GM21576 (cell line): Measurements from ENCODE around the gene TMEM217.

Source experiments
- ATAC-seq: cut with Tn5 transposase; IDR thresholded peaks from one replicate; pipeline ENCODE4 v1.9.1; 2021; ENCODE audit warnings: mild to moderate bottlenecking, moderate library complexity; ENCODE audit not compliant: unreplicated experiment

TMEM217 gene

DNA sequence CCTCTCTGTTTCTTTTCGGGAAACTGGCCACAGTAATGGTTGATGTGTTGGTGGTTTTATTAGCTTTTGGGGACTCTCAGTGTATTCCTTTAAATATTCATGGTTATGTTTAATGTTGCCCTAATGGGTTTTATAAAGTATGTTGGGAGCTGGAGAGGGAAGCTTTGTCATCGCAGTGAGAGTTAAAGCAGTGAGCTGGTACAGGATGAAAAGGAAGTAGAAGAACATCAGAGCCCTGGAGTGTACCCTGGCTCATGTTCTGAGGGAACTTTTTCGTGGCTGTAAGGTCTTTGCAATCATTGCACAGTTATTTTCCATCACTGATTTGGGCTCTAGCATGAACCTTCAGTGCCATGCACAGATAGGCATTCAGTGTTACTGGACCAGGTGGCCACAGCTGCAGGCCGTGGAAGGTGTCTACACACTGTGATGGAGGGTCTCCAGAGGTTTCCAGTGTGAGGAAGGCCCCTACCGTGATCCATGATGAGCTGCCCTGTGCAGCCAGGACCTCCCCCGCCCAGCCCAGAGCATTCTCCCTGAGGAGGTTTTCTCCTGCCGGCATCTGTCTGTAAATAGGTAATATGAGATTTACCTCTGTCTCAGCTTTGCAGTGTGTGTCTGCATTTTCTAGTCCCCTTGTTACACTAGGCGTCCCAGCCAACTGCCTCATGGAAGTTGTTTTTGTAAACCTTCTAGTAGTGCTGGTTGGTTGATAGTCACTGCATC lies 22.4 kb upstream of the TMEM217 start:
- ATAC-seq, result no peak

DNA sequence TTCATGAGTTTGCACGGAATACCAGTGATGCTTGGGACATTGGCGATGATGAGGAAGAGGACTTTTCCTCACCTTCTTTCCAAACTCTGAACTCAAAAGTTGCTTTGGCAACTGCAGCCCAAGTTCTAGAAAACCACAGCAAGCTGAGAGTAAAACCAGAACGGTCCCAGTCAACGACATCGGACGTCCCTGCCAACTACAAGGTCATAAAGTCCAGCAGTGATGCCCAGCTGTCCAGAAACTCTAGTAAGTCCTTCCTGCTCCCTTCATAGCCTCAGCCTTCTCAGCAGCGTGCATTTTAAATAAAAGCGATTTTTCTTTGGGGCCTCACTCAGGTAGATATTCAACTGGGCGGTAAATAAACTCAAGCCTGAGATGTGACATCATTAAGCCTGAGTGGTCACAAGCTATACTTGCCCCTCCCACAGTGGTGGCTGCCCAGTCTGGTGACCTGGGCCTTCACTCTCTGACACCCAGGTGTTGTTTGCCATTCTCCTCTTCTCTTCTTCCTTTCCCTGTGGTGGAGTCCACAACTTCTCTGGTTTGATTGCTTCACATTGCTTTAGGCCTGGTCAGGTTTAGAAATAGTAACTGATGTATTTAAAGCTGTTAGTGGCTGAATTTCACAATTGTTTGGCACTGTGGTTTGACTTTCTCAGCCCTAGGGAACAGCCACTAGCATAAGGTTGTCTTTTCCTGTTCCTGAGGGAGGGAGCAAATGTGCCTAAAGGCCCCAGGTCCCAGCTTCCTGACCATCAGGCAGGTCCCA lies 21.6 kb upstream of the TMEM217 start:
- ATAC-seq, result no peak

DNA sequence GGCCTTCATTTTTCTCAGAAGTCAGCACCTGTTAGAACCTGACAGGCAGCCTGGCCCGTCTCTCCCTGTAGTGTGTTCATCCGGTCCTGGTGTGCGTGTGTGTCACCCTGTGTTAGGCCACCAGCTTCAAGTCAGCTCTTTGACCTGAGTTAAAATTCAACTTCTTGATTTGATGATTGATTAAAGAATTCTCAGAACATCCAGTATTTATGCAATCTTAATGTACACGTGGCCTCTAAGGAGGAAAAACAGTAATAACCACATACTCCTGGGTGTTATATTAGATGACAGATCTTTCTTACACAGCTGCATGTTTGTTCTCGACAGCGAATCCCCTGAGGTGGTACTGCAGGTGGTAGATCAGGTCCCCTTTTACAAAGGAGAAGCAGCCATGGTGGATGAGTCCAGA lies 19.1 kb upstream of the TMEM217 start:
- ATAC-seq, result no peak

GRCh38 chr6:37275350-37275749 lies 17.4 kb upstream of the TMEM217 start:
- ATAC-seq, result no peak

DNA sequence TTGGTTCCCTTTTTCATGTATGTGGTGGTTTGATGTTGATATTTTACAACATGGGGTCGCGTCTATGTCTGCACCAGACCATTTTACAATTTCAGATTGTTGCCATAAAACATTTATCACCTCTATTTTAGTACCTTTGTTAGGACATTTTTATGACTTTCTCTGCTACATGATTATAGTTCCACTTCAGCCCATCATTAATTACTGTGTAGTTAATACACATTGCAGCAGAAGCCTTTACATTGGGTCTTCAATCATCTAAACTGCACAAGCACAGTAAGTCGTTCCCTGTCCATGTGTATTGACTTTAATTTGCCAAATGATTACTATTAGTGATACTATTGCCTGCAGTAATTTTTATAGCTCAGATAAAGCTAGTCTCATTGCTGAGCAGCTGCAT lies 15.7 kb upstream of the TMEM217 start:
- ATAC-seq, result no peak

GRCh38 chr6:37272834-37273566 lies 15.1 kb upstream of the TMEM217 start:
- no peak for ATAC-seq

GRCh38 chr6:37269105-37269504 lies 11.2 kb upstream of the TMEM217 start:
- no peak for ATAC-seq

DNA sequence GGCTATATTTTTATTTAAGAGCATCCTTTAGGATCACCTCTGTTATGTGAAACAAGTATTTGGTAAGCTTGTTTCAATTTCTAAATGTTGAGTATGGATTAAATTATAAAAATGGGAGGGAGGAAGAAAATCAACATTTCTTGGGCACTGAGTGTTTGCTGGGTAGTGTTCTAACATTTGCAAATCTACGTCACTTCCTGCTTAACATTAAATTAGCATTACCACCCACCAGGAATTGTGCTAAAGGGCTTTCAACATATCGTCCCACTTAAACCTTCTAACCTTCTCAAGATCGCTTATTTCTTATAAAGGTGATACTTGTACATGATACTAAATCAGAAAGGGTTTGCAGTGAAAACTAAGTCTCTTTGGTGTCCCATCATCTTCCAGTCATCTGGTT lies 7.9 kb upstream of the TMEM217 start:
- no peak for ATAC-seq

GRCh38 chr6:37265001-37265400 lies 7.1 kb upstream of the TMEM217 start:
- no peak for ATAC-seq

GRCh38 chr6:37262446-37263026 lies 4.6 kb upstream of the TMEM217 start:
- ATAC-seq, result no peak

DNA sequence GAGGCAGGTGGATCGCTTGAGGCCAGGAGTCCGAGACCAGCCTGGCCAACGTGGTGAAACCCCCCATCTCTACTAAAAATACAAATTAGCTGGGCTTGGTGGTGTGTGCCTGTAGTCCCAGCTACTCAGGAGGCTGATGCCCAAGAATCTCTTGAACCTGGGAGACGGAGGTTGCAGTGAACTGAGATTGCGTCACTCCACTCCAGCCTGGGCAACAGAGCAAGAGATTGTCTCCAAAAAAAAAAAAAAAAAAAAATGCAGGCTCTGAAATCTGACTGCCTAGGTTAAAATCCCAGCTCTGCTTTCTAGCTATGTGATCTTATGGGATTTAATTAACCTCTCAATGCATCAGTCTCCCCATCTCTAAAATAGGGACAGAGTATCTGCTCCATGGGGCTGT lies 3.3 kb upstream of the TMEM217 start:
- ATAC-seq, result no peak

DNA sequence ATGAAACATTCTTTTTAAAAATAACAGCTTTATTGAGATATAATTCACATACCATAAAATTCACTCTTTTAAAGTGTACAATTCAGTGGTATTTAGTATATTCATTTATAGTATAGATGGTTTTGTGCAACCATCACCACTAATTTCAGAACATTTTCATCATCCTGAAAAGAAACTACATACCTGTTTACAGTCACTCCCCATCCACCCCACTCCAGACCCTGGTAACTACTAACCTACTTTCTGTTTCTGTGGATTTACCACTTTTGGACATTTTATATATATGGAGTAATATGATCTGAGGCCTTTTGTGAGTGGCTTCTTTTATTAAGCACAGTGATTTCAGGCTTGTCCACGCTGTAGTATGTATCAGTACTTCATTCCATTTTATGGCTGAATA lies 2.5 kb upstream of the TMEM217 start:
- no peak for ATAC-seq

DNA sequence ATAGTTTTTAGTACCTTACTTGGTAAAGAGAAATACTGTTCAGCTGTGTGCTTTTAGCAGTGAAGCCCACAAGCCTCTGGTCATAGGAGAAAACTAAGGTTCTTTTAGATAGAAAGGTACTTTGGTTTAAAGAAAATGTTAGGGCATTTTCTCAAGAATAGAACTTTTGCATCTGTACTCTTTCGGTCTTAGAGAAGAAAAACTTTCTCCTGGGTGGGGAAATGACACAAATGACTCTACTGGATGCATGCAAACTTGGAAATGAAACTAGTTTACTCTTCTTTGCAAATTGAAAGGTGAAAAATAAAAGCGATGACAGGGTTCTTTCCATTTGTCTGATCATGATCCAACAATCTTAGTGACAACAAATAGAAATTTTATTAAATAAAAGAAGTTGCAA lies 2.1 kb upstream of the TMEM217 start:
- ATAC-seq, result no peak

DNA sequence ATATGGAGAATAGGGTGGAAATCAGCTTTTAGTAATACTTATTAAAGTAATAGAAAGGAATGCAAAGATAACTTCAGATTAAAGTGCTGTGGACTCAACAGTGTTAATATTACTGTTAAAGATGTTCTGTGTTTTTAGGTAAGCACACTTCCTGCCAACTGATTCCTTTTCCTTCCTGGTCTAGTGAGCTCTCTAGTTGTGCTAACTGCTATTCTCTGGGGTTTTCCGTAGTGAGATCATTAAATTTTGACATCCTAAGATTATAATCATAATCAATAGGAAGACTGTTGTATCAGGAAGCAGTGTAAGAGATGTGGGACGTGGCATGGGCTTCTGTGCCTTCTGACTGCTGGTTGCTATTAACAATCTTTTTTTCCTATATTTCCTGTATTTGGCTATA lies 1.2 kb upstream of the TMEM217 start:
- ATAC-seq, result no peak

DNA sequence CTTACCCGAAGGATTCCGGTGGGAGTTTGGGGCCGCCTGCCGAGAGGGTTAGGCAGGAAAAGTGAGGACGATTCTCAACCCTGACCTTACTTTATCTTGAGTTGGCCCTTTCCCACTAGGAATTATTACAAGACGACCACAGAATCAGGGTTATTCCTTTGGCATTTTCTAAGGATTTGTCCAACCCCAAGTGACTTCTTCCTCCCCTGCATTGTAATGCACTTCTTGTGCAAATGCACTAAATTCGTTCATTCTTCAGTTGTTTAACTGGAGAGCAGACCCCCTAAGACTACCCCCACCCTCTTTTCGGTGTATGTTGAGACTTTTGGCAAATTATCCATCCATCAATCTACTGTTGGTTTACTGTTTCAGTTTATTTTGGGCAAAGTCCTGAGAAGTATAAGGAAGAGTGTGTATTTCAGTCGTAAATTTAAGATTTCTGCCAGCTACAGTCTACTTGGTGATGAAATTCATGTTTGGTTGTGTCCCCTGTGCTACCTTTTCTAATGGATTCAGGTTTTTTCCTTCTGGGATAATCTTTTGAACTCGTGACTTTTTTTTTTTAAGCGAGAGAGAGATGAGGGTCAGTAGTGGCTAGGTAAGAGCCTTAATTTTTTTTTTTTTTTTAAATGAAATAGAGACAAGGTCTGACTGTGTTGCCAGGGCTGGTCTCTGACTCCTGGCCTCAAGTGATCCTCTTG lies 611 bp upstream of the TMEM217 start:
- ATAC-seq, result no peak

- no peak for ATAC-seq
Observed at GRCh38 chr6:37257320-37257633, 667 bp downstream of the TMEM217 start.

GRCh38 chr6:37256692-37257319 lies 1.1 kb downstream of the TMEM217 start:
- no peak for ATAC-seq

- ATAC-seq, result no peak
Observed at GRCh38 chr6:37254881-37255280, 3.1 kb downstream of the TMEM217 start.

DNA sequence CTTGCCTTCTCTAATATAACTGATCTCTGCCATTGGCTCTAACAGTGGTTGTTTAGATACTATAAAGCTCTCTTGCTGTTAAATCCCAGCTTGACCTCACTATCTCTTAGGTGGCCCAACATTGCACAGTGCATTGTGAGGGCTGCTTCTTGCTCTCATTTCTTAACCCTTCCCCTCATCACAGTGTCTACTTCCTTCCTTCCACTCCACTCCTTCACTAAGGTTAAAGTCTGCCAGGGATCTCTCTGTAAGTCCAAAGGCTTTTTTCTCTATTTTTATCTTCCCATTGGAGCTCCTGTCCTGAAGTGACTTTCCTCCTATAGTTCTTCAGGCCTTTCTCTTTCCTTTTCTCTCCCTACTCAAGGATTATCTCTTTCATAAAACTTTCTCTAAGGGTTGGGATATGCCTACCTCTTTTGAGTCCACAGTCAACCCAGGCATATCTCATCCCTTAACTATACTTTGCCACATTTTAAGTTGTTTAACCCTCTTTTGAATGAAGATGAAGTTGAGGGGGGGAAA lies 4.4 kb downstream of the TMEM217 start:
- ATAC-seq, result no peak

- no peak for ATAC-seq
Observed at GRCh38 chr6:37251211-37251780, 6.6 kb downstream of the TMEM217 start.
